A549 (cell line): ENCODE data around the gene PRDM10. TPM values are rescaled to one million over a fixed set of nuclear protein-coding genes. Genes with fewer than 3 reads are reported as not detected.
A peak's percentile ranks its signal among the peaks of the same experiment; 100 is the strongest.

Experiments used
- ATAC-seq, 2 experiments: fragments of 200-7000 bp in 1 of 2; fragments of >200 bp in 1 of 2; cut with Nextera tagmentation in 1 of 2; cut with Tn5 transposase in 1 of 2; 3 replicates each; pipeline versions ENCODE4 v1.8.0 to v1.9.1; 2018 to 2020; ENCODE audit warnings: mild to moderate bottlenecking in 1 of 2, moderate library complexity in 1 of 2
- CTCF ChIA-PET: fragments of 300-600 bp; sonication (Branson Sonifier 250); formaldehyde crosslinking; extraction: SDS; loops from one replicate; lab custom pipeline; 2021; ENCODE audit warnings: antibody characterized with exemption, inconsistent platforms; lab: Yijun Ruan, JAX
- POLR2A ChIA-PET: fragments of 350-600 bp; formaldehyde crosslinking; extraction: SDS; loops from one replicate; lab custom pipeline; 2021; ENCODE audit warnings: antibody characterized with exemption, inconsistent platforms; lab: Yijun Ruan, JAX
- DNase-seq, 2 experiments: peaks; one replicate each; pipeline versions ENCODE4 v3.0.0 to v3.0.0-alpha.2; 2011 to 2016; ENCODE audit warnings: low read depth in 1 of 2, low spot score in 1 of 2
- FAIRE-seq: peaks from 2 replicates; lab custom pipeline; 2011; peaks lifted over from hg19 to GRCh38; lab: Jason Lieb, UNC
- H3K27ac ChIP-seq, 2 experiments: fragments of >200 bp; sonication (Bioruptor Twin); formaldehyde crosslinking; 3 replicates each; pipeline ENCODE4 v1.5.1; 2016 to 2017
- H3K4me1 ChIP-seq: fragments of >200 bp; sonication (Bioruptor Twin); formaldehyde crosslinking; 3 replicates; pipeline ENCODE4 v1.6.1; 2016
- H3K4me2 ChIP-seq: fragments of >200 bp; sonication (Bioruptor Twin); formaldehyde crosslinking; 3 replicates; pipeline ENCODE4 v1.6.1; 2016
- H3K4me3 ChIP-seq: fragments of >200 bp; sonication (Bioruptor Twin); formaldehyde crosslinking; 3 replicates; pipeline ENCODE4 v1.5.1; 2016
- H3K9me3 ChIP-seq: fragments of >200 bp; sonication (Bioruptor Twin); formaldehyde crosslinking; 3 replicates; pipeline ENCODE4 v1.6.1; 2016
- BHLHE40 ChIP-seq: IDR thresholded peaks from 2 replicates; pipeline ENCODE4 v1.6.1; 2012; ENCODE audit warnings: low read depth, low read length, inconsistent platforms
- CBX8 ChIP-seq: fragments of 200-600 bp; sonication (generic); IDR thresholded peaks from 2 replicates; pipeline ENCODE4 v1.6.1; 2016
- CHD2 ChIP-seq: fragments of 150-350 bp; IDR thresholded peaks from 2 replicates; pipeline ENCODE4 v1.6.1; 2014; ENCODE audit warnings: low read length; ENCODE audit not compliant: partially characterized antibody
- EHF ChIP-seq: fragments of 250-450 bp; sonication (Bioruptor Pico); IDR thresholded peaks from 2 replicates; pipeline ENCODE4 v1.5.0; 2020; ENCODE audit warnings: mild to moderate bottlenecking
- ESRRA ChIP-seq: fragments of 150-350 bp; IDR thresholded peaks from 2 replicates; pipeline ENCODE4 v1.6.1; 2014; ENCODE audit warnings: mild to moderate bottlenecking, low read length, borderline replicate concordance
- GATA3 ChIP-seq: IDR thresholded peaks from 2 replicates; pipeline ENCODE4 v1.6.1; 2012; ENCODE audit warnings: borderline replicate concordance
- HDAC2 ChIP-seq: fragments of 200-600 bp; sonication (generic); IDR thresholded peaks from 2 replicates; pipeline ENCODE4 v1.6.1; 2016
- HEYL ChIP-seq: fragments of 250-450 bp; sonication (Bioruptor Pico); IDR thresholded peaks from 2 replicates; pipeline ENCODE4 v1.8.0; 2021; ENCODE audit warnings: mild to moderate bottlenecking, moderate library complexity
- JUN ChIP-seq, 2 experiments: fragments of >200 bp; sonication (Bioruptor Twin); formaldehyde crosslinking; IDR thresholded peaks; 2 replicates in 1 of 2; 3 replicates in 1 of 2; pipeline ENCODE4 v1.6.1; 2016 to 2017
- JUNB ChIP-seq: fragments of >200 bp; sonication (Bioruptor Twin); formaldehyde crosslinking; IDR thresholded peaks from 2 replicates; pipeline ENCODE4 v1.6.1; 2016
- KDM1A ChIP-seq: fragments of 200-600 bp; sonication (generic); IDR thresholded peaks from 2 replicates; pipeline ENCODE4 v1.6.1; 2016; ENCODE audit warnings: low read depth, mild to moderate bottlenecking
- KDM5A ChIP-seq: fragments of 200-600 bp; sonication (generic); IDR thresholded peaks from 2 replicates; pipeline ENCODE4 v1.6.1; 2016; ENCODE audit warnings: antibody characterized with exemption, mild to moderate bottlenecking
- POLR2A ChIP-seq: IDR thresholded peaks from 2 replicates; pipeline ENCODE4 v1.6.1; 2012; ENCODE audit warnings: mild to moderate bottlenecking, low read length
- RAD21 ChIP-seq, 2 experiments: fragments of >200 bp in 1 of 2; sonication (Bioruptor Twin) in 1 of 2; formaldehyde crosslinking in 1 of 2; IDR thresholded peaks in 1 of 2; conservative IDR thresholded peaks in 1 of 2; 2 replicates in 1 of 2; 3 replicates in 1 of 2; pipeline ENCODE4 v1.6.1; 2012 to 2018; ENCODE audit warnings: inconsistent platforms in 1 of 2
- RFX5 ChIP-seq: fragments of 450-650 bp; IDR thresholded peaks from 2 replicates; pipeline ENCODE4 v1.7.1; 2014; ENCODE audit warnings: antibody characterized with exemption, mild to moderate bottlenecking, moderate library complexity
- RNF2 ChIP-seq: fragments of 200-600 bp; sonication (generic); IDR thresholded peaks from 2 replicates; pipeline ENCODE4 v1.6.1; 2016; ENCODE audit warnings: low read depth, mild to moderate bottlenecking, antibody characterized with exemption, moderate library complexity, borderline replicate concordance
- SREBF2 ChIP-seq: fragments of 450-650 bp; IDR thresholded peaks from 2 replicates; pipeline ENCODE4 v1.6.1; 2014; ENCODE audit warnings: mild to moderate bottlenecking, moderate library complexity
- WGBS: methylation state at CpG from one replicate; pipeline ENCODE4 v1.1.6; 2017; ENCODE audit errors: missing lambda C conversion rate; 5-methylcytosine and 5-hydroxymethylcytosine counted together
- polyA minus RNA-seq: library from RNA; depleted of rRNA, polyadenylated mRNA; stranded (reverse); fragments of >200 nt; gene quantifications from 2 replicates; pipeline ENCODE4 v1.2.3, GENCODE V29; 2011; rRNA and poly(A)+ RNA removed
- polyA plus RNA-seq, 4 experiments: library from polyadenylated mRNA; depleted of rRNA in 3 of 4; stranded (reverse); fragments of >200 nt; fragmentation: RNase III in 1 of 4; extraction: RNeasy Plus Mini Kit Qiagen cat#74134 plus additional on column Dnase treatment in 1 of 4; gene quantifications; 2 replicates in 3 of 4; 3 replicates in 1 of 4; pipeline ENCODE4 v1.2.3, GENCODE V29; 2011 to 2017
- TF ChIP-seq, protein P1 (sequence below): fragments of >200 bp; sonication (Bioruptor Twin); formaldehyde crosslinking; IDR thresholded peaks from 3 replicates; pipeline ENCODE4 v1.5.1; 2016
- TF ChIP-seq, protein P2 (sequence below): fragments of 250-450 bp; sonication (Bioruptor Pico); IDR thresholded peaks from 2 replicates; pipeline ENCODE4 v1.5.0; 2021; ENCODE audit warnings: mild to moderate bottlenecking, moderate library complexity, borderline replicate concordance
- TF ChIP-seq, protein P3 (sequence below): fragments of >200 bp; sonication (Bioruptor Twin); formaldehyde crosslinking; IDR thresholded peaks from 3 replicates; pipeline ENCODE4 v1.6.1; 2016

PRDM10 gene, protein sequence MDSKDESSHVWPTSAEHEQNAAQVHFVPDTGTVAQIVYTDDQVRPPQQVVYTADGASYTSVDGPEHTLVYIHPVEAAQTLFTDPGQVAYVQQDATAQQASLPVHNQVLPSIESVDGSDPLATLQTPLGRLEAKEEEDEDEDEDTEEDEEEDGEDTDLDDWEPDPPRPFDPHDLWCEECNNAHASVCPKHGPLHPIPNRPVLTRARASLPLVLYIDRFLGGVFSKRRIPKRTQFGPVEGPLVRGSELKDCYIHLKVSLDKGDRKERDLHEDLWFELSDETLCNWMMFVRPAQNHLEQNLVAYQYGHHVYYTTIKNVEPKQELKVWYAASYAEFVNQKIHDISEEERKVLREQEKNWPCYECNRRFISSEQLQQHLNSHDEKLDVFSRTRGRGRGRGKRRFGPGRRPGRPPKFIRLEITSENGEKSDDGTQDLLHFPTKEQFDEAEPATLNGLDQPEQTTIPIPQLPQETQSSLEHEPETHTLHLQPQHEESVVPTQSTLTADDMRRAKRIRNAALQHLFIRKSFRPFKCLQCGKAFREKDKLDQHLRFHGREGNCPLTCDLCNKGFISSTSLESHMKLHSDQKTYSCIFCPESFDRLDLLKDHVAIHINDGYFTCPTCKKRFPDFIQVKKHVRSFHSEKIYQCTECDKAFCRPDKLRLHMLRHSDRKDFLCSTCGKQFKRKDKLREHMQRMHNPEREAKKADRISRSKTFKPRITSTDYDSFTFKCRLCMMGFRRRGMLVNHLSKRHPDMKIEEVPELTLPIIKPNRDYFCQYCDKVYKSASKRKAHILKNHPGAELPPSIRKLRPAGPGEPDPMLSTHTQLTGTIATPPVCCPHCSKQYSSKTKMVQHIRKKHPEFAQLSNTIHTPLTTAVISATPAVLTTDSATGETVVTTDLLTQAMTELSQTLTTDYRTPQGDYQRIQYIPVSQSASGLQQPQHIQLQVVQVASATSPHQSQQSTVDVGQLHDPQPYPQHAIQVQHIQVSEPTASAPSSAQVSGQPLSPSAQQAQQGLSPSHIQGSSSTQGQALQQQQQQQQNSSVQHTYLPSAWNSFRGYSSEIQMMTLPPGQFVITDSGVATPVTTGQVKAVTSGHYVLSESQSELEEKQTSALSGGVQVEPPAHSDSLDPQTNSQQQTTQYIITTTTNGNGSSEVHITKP
- polyA plus RNA-seq (2011; rRNA removed) (4.0 and 5.5 TPM in 2 replicates), polyA plus RNA-seq (2017; fragmentation: RNase III; extraction: RNeasy Plus Mini Kit Qiagen cat#74134 plus additional on column Dnase treatment) (2.8 to 3.1 TPM (median 2.8 TPM) in 3 replicates), polyA minus RNA-seq (14.6 and 23.4 TPM in 2 replicates)
- 2.1 and 2.4 TPM in 2 replicates for polyA plus RNA-seq (2012; cell fraction: cytosol; rRNA removed)
- 7.9 and 8.8 TPM in 2 replicates for polyA plus RNA-seq (2012; cell fraction: nucleus; rRNA removed)

DNA sequence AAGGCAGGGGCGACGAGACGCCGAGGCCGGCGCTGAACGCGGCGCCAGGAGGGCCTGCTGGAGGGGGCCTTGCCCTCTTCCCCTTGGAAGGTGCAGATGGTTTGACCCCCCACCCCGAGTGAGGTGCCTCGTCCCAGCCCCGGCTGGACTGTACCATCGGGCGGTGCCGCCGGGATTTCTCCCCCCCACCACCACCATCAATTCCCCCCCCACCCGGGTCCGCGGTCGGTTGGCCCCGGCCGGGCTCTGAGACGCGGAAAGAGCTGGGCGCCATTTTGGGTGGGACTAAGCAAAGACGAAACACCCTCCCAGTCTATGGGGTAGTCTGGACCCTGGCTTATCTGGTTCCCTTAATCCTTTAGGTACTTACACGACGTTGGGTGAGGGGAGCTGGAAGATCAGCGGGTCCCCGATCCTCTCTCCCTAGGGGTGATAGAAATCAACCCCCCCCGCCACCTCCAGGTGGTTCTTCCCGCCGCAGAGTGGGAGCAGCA lies at the start of gene PRDM10:
TSS of gene PRDM10 (minus strand) at position 484 of the 494 bp plus-strand sequence. CDS start 41,871 bp downstream, outside the sequence.
- Histone ChIP-seq H3K9me3 (no peaks in the 10 kb centered on the region), H3K27ac (peak within 1 kb of the TSS; percentile 99 to 100), H3K4me3 (peak within 1 kb of the TSS; percentile 63), H3K4me1 (peaks cover 19% of the 10 kb centered on the region), H3K4me2 (peak within 1 kb of the TSS; percentile 74)
- ChIA-PET POLR2A (interaction anchor here (0.5 to 3.2 kb wide), 35 partner anchors 10 to 1609 kb away, joined by 3 to 53 read pairs (median 4); partner anchors contain the start of gene APLP2), CTCF (interaction anchor here (1.1 to 1.5 kb wide), 4 partner anchors 79 to 130 kb away, joined by 3 to 6 read pairs (median 4); no protein-coding TSS in a partner anchor)
- 0% methylated on average over 7 of the region's 33 CpGs for WGBS
- FAIRE-seq (no peak), DNase-seq (peak; percentile 77 to 91), ATAC-seq (peak; percentile 71 to 78)
- peak in 1 of 2 experiments; percentile 84; a peak in 2 of 5 replicates for TF ChIP-seq JUN (IDR thresholded peaks at IDR 0.05)
- TF ChIP-seq, protein P1, sequence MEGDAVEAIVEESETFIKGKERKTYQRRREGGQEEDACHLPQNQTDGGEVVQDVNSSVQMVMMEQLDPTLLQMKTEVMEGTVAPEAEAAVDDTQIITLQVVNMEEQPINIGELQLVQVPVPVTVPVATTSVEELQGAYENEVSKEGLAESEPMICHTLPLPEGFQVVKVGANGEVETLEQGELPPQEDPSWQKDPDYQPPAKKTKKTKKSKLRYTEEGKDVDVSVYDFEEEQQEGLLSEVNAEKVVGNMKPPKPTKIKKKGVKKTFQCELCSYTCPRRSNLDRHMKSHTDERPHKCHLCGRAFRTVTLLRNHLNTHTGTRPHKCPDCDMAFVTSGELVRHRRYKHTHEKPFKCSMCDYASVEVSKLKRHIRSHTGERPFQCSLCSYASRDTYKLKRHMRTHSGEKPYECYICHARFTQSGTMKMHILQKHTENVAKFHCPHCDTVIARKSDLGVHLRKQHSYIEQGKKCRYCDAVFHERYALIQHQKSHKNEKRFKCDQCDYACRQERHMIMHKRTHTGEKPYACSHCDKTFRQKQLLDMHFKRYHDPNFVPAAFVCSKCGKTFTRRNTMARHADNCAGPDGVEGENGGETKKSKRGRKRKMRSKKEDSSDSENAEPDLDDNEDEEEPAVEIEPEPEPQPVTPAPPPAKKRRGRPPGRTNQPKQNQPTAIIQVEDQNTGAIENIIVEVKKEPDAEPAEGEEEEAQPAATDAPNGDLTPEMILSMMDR, result no peak
- no peak for TF ChIP-seq JUNB
- TF ChIP-seq GATA3, result peak; percentile 71
- TF ChIP-seq, protein P2, sequence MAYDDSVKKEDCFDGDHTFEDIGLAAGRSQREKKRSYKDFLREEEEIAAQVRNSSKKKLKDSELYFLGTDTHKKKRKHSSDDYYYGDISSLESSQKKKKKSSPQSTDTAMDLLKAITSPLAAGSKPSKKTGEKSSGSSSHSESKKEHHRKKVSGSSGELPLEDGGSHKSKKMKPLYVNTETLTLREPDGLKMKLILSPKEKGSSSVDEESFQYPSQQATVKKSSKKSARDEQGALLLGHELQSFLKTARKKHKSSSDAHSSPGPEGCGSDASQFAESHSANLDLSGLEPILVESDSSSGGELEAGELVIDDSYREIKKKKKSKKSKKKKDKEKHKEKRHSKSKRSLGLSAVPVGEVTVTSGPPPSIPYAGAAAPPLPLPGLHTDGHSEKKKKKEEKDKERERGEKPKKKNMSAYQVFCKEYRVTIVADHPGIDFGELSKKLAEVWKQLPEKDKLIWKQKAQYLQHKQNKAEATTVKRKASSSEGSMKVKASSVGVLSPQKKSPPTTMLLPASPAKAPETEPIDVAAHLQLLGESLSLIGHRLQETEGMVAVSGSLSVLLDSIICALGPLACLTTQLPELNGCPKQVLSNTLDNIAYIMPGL (CRISPR knock-in tag), result no peak
- no peak for TF ChIP-seq CHD2
- TF ChIP-seq HDAC2, result no peak
- no peak for TF ChIP-seq HEYL (CRISPR knock-in tag)
- TF ChIP-seq SREBF2, result no peak
- peak; percentile 52 for TF ChIP-seq BHLHE40
- TF ChIP-seq POLR2A, result peak; percentile 73
- TF ChIP-seq, protein P3, sequence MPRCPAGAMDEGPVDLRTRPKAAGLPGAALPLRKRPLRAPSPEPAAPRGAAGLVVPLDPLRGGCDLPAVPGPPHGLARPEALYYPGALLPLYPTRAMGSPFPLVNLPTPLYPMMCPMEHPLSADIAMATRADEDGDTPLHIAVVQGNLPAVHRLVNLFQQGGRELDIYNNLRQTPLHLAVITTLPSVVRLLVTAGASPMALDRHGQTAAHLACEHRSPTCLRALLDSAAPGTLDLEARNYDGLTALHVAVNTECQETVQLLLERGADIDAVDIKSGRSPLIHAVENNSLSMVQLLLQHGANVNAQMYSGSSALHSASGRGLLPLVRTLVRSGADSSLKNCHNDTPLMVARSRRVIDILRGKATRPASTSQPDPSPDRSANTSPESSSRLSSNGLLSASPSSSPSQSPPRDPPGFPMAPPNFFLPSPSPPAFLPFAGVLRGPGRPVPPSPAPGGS, result 0 out of 3 replicates have a peak, but pooled peaks have one; percentile 2

DNA sequence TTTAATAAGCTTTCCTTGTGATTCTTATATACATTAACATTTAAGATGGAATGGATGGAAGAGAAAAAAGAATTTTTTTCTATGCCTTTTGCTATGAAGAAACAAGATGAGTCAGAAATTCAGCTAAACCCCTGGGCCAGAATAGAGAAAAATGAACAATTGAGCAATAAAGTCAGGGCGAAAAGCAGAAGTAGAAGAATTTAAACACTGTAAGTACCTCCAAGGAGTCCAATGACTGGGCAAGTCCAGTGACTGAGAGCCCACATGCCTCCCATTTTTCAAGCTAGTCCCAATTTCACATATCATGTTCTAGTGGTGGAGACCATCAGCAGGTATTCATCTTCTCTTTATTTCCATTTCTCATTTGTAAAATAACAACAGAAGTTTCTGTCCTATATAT lies 48.4 kb upstream of the PRDM10 start:
- Histone ChIP-seq H3K4me2 (no peak overlapping the region), H3K27ac (no peak overlapping the region), H3K9me3 (no peaks in the 10 kb centered on the region; the same call in 2 of the 3 replicates), H3K4me1 (no peaks in the 10 kb centered on the region), H3K4me3 (no peak overlapping the region)
- no peak for DNase-seq
- TF ChIP-seq KDM5A (no peak), CBX8 (no peak), EHF (no peak), RNF2 (no peak), CHD2 (no peak), RFX5 (no peak), KDM1A (no peak), RAD21 (conservative IDR thresholded peaks at IDR 0.05 in 1 of 2, IDR thresholded peaks at IDR 0.05 in 1 of 2) (no peak), ESRRA (no peak)
- WGBS, result 67% methylated on average over 1 of the region's 1 CpG
- POLR2A ChIA-PET, result interaction anchor here (0.5 kb wide), 1 partner anchor 16 kb away, joined by 5 read pairs; no protein-coding TSS in a partner anchor
- CTCF ChIA-PET, result no interaction called here
- no peak for FAIRE-seq
- no peak for ATAC-seq
